Measurements from ENCODE around the gene BNC2.

Gene BNC2

GRCh38 chr9:16597136-16597535, 273.3 kb downstream of the BNC2 start:
- H2BK5ac ChIP-seq (ENCODE audit: low read length): no peak overlapping the region
- H3K4ac ChIP-seq (ENCODE audit: low read length): no peak overlapping the region
- H4K91ac ChIP-seq (ENCODE audit: low read depth, low read length, poor library complexity): no peak overlapping the region
- H3K9ac ChIP-seq (ENCODE audit: low read depth, low read length, poor library complexity): no peak overlapping the region
- H4K8ac ChIP-seq (ENCODE audit: low read depth, low read length): no peak overlapping the region
- no peaks in the 10 kb centered on the region for H3K9me3 ChIP-seq (replicated peaks in 1 of 2; ENCODE audit: control insufficient read depth in 2 of 2, insufficient read depth in 1 of 2, low read depth in 1 of 2, low read length in 2 of 2)
- no peak overlapping the region for H2AK5ac ChIP-seq (ENCODE audit: low read depth, low read length)
- H2BK12ac ChIP-seq (ENCODE audit: low read length): no peak overlapping the region
- H2AFZ ChIP-seq (ENCODE audit: low read length): no peak overlapping the region
- H3K4me3 ChIP-seq (ENCODE audit: low read length in 2 of 2): no peak overlapping the region
- no peak overlapping the region for H3K4me2 ChIP-seq (ENCODE audit: insufficient read depth, low read length, poor library complexity, severe bottlenecking)
- H3K14ac ChIP-seq (ENCODE audit: low read length): no peak overlapping the region
- no CpG with 5 or more reads among the region's 1 CpG for WGBS, 2 donors (ENCODE audit: extremely low coverage in 2 of 2, insufficient read length in 2 of 2, insufficient replicate concordance in 1 of 2)
- H3K23ac ChIP-seq (ENCODE audit: low read depth, low read length, poor library complexity): no peak overlapping the region
- no peak overlapping the region for H3K18ac ChIP-seq (ENCODE audit: low read length)
- no peaks in the 10 kb centered on the region for H3K27me3 ChIP-seq (ENCODE audit: control insufficient read depth in 3 of 3, insufficient read depth in 3 of 3, low read depth in 1 of 3, low read length in 3 of 3)
- no peaks in the 10 kb centered on the region for H3K4me1 ChIP-seq (ENCODE audit: control insufficient read depth in 2 of 2, insufficient read depth in 1 of 2, low read depth in 1 of 2, low read length in 2 of 2)
- no peaks in the 10 kb centered on the region for H3K79me1 ChIP-seq (ENCODE audit: low read depth, low read length)
- no peak for DNase-seq (ENCODE audit: low spot score)
- no peaks in the 10 kb centered on the region for H3K36me3 ChIP-seq (replicated peaks in 1 of 2; ENCODE audit: control insufficient read depth in 2 of 2, insufficient read depth in 2 of 2, low read length in 2 of 2)
- H2BK15ac ChIP-seq (ENCODE audit: low read length): no peak overlapping the region
- no peak overlapping the region for H3K27ac ChIP-seq (replicated peaks; ENCODE audit: low read length)
- H2BK120ac ChIP-seq (ENCODE audit: low read depth, low read length): no peak overlapping the region

GRCh38 chr9:16595227-16595626, 275.2 kb downstream of the BNC2 start:
- Histone ChIP-seq H3K9ac (ENCODE audit: low read depth, low read length, poor library complexity) (no peak overlapping the region), H3K18ac (ENCODE audit: low read length) (no peak overlapping the region), H2BK12ac (ENCODE audit: low read length) (no peak overlapping the region), H4K8ac (ENCODE audit: low read depth, low read length) (no peak overlapping the region), H3K27me3 (ENCODE audit: control insufficient read depth in 3 of 3, insufficient read depth in 3 of 3, low read depth in 1 of 3, low read length in 3 of 3) (no peaks in the 10 kb centered on the region), H3K4me3 (ENCODE audit: low read length in 2 of 2) (no peak overlapping the region), H2BK5ac (ENCODE audit: low read length) (no peak overlapping the region), H3K4me2 (ENCODE audit: insufficient read depth, low read length, poor library complexity, severe bottlenecking) (no peak overlapping the region), H3K4ac (ENCODE audit: low read length) (no peak overlapping the region), H3K27ac (replicated peaks; ENCODE audit: low read length) (no peak overlapping the region), H3K14ac (ENCODE audit: low read length) (no peak overlapping the region), H2BK15ac (ENCODE audit: low read length) (no peak overlapping the region), H3K4me1 (ENCODE audit: control insufficient read depth in 2 of 2, insufficient read depth in 1 of 2, low read depth in 1 of 2, low read length in 2 of 2) (no peaks in the 10 kb centered on the region), H3K79me1 (ENCODE audit: low read depth, low read length) (no peaks in the 10 kb centered on the region), H2AK5ac (ENCODE audit: low read depth, low read length) (no peak overlapping the region), H2AFZ (ENCODE audit: low read length) (no peak overlapping the region), H2BK120ac (ENCODE audit: low read depth, low read length) (no peak overlapping the region), H3K36me3 (replicated peaks in 1 of 2; ENCODE audit: control insufficient read depth in 2 of 2, insufficient read depth in 2 of 2, low read length in 2 of 2) (no peaks in the 10 kb centered on the region), H4K91ac (ENCODE audit: low read depth, low read length, poor library complexity) (no peak overlapping the region), H3K9me3 (replicated peaks in 1 of 2; ENCODE audit: control insufficient read depth in 2 of 2, insufficient read depth in 1 of 2, low read depth in 1 of 2, low read length in 2 of 2) (no peaks in the 10 kb centered on the region), H3K23ac (ENCODE audit: low read depth, low read length, poor library complexity) (no peak overlapping the region)
- WGBS, 2 donors (ENCODE audit: extremely low coverage in 2 of 2, insufficient read length in 2 of 2, insufficient replicate concordance in 1 of 2): no CpG with 5 or more reads among the region's 2 CpGs
- DNase-seq (ENCODE audit: low spot score): no peak

GRCh38 chr9:16594787-16595186, 275.7 kb downstream of the BNC2 start:
- Histone ChIP-seq H3K9me3 (replicated peaks in 1 of 2; ENCODE audit: control insufficient read depth in 2 of 2, insufficient read depth in 1 of 2, low read depth in 1 of 2, low read length in 2 of 2) (no peaks in the 10 kb centered on the region), H4K8ac (ENCODE audit: low read depth, low read length) (no peak overlapping the region), H2BK5ac (ENCODE audit: low read length) (no peak overlapping the region), H3K4ac (ENCODE audit: low read length) (no peak overlapping the region), H3K14ac (ENCODE audit: low read length) (no peak overlapping the region), H3K27ac (replicated peaks; ENCODE audit: low read length) (no peak overlapping the region), H3K23ac (ENCODE audit: low read depth, low read length, poor library complexity) (no peak overlapping the region), H2BK120ac (ENCODE audit: low read depth, low read length) (no peak overlapping the region), H2BK15ac (ENCODE audit: low read length) (no peak overlapping the region), H3K18ac (ENCODE audit: low read length) (no peak overlapping the region), H3K4me3 (ENCODE audit: low read length in 2 of 2) (no peak overlapping the region), H3K27me3 (ENCODE audit: control insufficient read depth in 3 of 3, insufficient read depth in 3 of 3, low read depth in 1 of 3, low read length in 3 of 3) (no peaks in the 10 kb centered on the region), H3K4me2 (ENCODE audit: insufficient read depth, low read length, poor library complexity, severe bottlenecking) (no peak overlapping the region), H2AFZ (ENCODE audit: low read length) (no peak overlapping the region), H4K91ac (ENCODE audit: low read depth, low read length, poor library complexity) (no peak overlapping the region), H2AK5ac (ENCODE audit: low read depth, low read length) (no peak overlapping the region), H3K36me3 (replicated peaks in 1 of 2; ENCODE audit: control insufficient read depth in 2 of 2, insufficient read depth in 2 of 2, low read length in 2 of 2) (no peaks in the 10 kb centered on the region), H3K79me1 (ENCODE audit: low read depth, low read length) (no peaks in the 10 kb centered on the region), H3K4me1 (ENCODE audit: control insufficient read depth in 2 of 2, insufficient read depth in 1 of 2, low read depth in 1 of 2, low read length in 2 of 2) (no peaks in the 10 kb centered on the region), H2BK12ac (ENCODE audit: low read length) (no peak overlapping the region), H3K9ac (ENCODE audit: low read depth, low read length, poor library complexity) (no peak overlapping the region)
- no peak for DNase-seq (ENCODE audit: low spot score)

- Histone ChIP-seq H3K9ac (ENCODE audit: low read depth, low read length, poor library complexity) (no peak overlapping the region), H3K14ac (ENCODE audit: low read length) (no peak overlapping the region), H4K8ac (ENCODE audit: low read depth, low read length) (no peak overlapping the region), H2BK15ac (ENCODE audit: low read length) (no peak overlapping the region), H3K4me3 (ENCODE audit: low read length in 2 of 2) (no peak overlapping the region), H2BK120ac (ENCODE audit: low read depth, low read length) (no peak overlapping the region), H3K18ac (ENCODE audit: low read length) (no peak overlapping the region), H3K27ac (replicated peaks; ENCODE audit: low read length) (no peak overlapping the region), H4K91ac (ENCODE audit: low read depth, low read length, poor library complexity) (no peak overlapping the region), H3K9me3 (replicated peaks in 1 of 2; ENCODE audit: control insufficient read depth in 2 of 2, insufficient read depth in 1 of 2, low read depth in 1 of 2, low read length in 2 of 2) (no peaks in the 10 kb centered on the region), H3K36me3 (replicated peaks in 1 of 2; ENCODE audit: control insufficient read depth in 2 of 2, insufficient read depth in 2 of 2, low read length in 2 of 2) (no peaks in the 10 kb centered on the region), H2BK5ac (ENCODE audit: low read length) (no peak overlapping the region), H3K4me2 (ENCODE audit: insufficient read depth, low read length, poor library complexity, severe bottlenecking) (no peak overlapping the region), H3K4ac (ENCODE audit: low read length) (no peak overlapping the region), H3K4me1 (ENCODE audit: control insufficient read depth in 2 of 2, insufficient read depth in 1 of 2, low read depth in 1 of 2, low read length in 2 of 2) (no peaks in the 10 kb centered on the region), H2AFZ (ENCODE audit: low read length) (no peak overlapping the region), H2BK12ac (ENCODE audit: low read length) (no peak overlapping the region), H3K27me3 (ENCODE audit: control insufficient read depth in 3 of 3, insufficient read depth in 3 of 3, low read depth in 1 of 3, low read length in 3 of 3) (no peaks in the 10 kb centered on the region), H3K23ac (ENCODE audit: low read depth, low read length, poor library complexity) (no peak overlapping the region), H3K79me1 (ENCODE audit: low read depth, low read length) (no peaks in the 10 kb centered on the region), H2AK5ac (ENCODE audit: low read depth, low read length) (no peak overlapping the region)
- no peak for DNase-seq (ENCODE audit: low spot score)
- no CpG with 5 or more reads among the region's 1 CpG for WGBS, 2 donors (ENCODE audit: extremely low coverage in 2 of 2, insufficient read length in 2 of 2, insufficient replicate concordance in 1 of 2)
Observed at GRCh38 chr9:16593746-16594145, 276.7 kb downstream of the BNC2 start.
